K562 (cell line): ENCODE results near the gene ZNF787. TPM values are rescaled to one million over a fixed set of nuclear protein-coding genes. Genes with fewer than 3 reads are reported as not detected.

Experiments
- ARID2 ChIP-seq: fragments of 450-650 bp; IDR thresholded peaks from 2 replicates; pipeline ENCODE4 v1.6.1; 2017; ENCODE audit warnings: antibody characterized with exemption, mild to moderate bottlenecking
- ATF2 ChIP-seq: sonication (generic); formaldehyde crosslinking; IDR thresholded peaks from 2 replicates; pipeline ENCODE4 v1.8.1; 2022; ENCODE audit warnings: missing genetic modification reagents
- BHLHE40 ChIP-seq: IDR thresholded peaks from 2 replicates; pipeline ENCODE4 v1.6.1; 2011; ENCODE audit warnings: low read length, improper control_type of control experiment
- COPS2 ChIP-seq: fragments of 450-650 bp; conservative IDR thresholded peaks from 2 replicates; pipeline ENCODE4 v1.6.1; 2016; ENCODE audit warnings: mild to moderate bottlenecking, moderate library complexity
- CREB1 ChIP-seq, 2 experiments: sonication (generic) in 1 of 2; formaldehyde crosslinking in 1 of 2; IDR thresholded peaks; 2 replicates each; pipeline versions ENCODE4 v1.6.1 to v1.8.0; 2012 to 2022; ENCODE audit warnings: inconsistent platforms in 1 of 2, mild to moderate bottlenecking in 1 of 2, missing genetic modification reagents in 1 of 2, moderate library complexity in 1 of 2
- CREBBP ChIP-seq: IDR thresholded peaks from one replicate; pipeline ENCODE4 v1.6.1; 2012; ENCODE audit warnings: low read depth, mild to moderate bottlenecking, control low read depth, inconsistent platforms, low read length
- NCOA6 ChIP-seq: fragments of 450-650 bp; IDR thresholded peaks from 2 replicates; pipeline ENCODE4 v1.6.1; 2017; ENCODE audit warnings: mild to moderate bottlenecking
- POLR2H ChIP-seq: IDR thresholded peaks from 2 replicates; pipeline ENCODE4 v1.6.1; 2016; ENCODE audit warnings: missing genetic modification characterization, low read depth, mild to moderate bottlenecking, control low read depth, missing compliant biosample characterization, moderate library complexity
- PPARD ChIP-seq: fragments of 250-450 bp; sonication (Bioruptor Pico); IDR thresholded peaks from 2 replicates; pipeline ENCODE4 v1.8.0; 2022; ENCODE audit warnings: inconsistent platforms, mild to moderate bottlenecking, moderate library complexity
- PRMT5 ChIP-seq: sonication (generic); formaldehyde crosslinking; IDR thresholded peaks from 2 replicates; pipeline ENCODE4 v1.5.0; 2020; ENCODE audit warnings: missing genetic modification reagents
- PRPF4 ChIP-seq: fragments of 200-400 bp; formaldehyde crosslinking; IDR thresholded peaks from one replicate; pipeline ENCODE4 v1.6.1; 2017; ENCODE audit warnings: low read length, low read depth, mild to moderate bottlenecking; ENCODE audit not compliant: insufficient read depth, poor library complexity, severe bottlenecking
- RAD21 ChIP-seq, 2 experiments: fragments of 250-450 bp in 1 of 2; fragments of 450-650 bp in 1 of 2; sonication (Bioruptor Pico) in 1 of 2; formaldehyde crosslinking in 1 of 2; IDR thresholded peaks in 1 of 2; conservative IDR thresholded peaks in 1 of 2; 2 replicates each; pipeline versions ENCODE4 v1.4.0 to v1.8.0; 2020 to 2022; ENCODE audit warnings: mild to moderate bottlenecking in 2 of 2, moderate library complexity in 1 of 2
- RBM22 ChIP-seq: fragments of 200-400 bp; formaldehyde crosslinking; IDR thresholded peaks from 2 replicates; pipeline ENCODE4 v1.6.1; 2018; ENCODE audit warnings: low read length, low read depth; ENCODE audit not compliant: poor library complexity, severe bottlenecking
- RBM34 ChIP-seq: fragments of 200-400 bp; formaldehyde crosslinking; IDR thresholded peaks from 2 replicates; pipeline ENCODE4 v1.6.1; 2018; ENCODE audit warnings: low read length, borderline replicate concordance; ENCODE audit not compliant: insufficient read depth
- SFPQ ChIP-seq: fragments of 200-400 bp; formaldehyde crosslinking; IDR thresholded peaks from 2 replicates; pipeline ENCODE4 v1.6.1; 2017; ENCODE audit warnings: mild to moderate bottlenecking, low read depth, low read length, moderate library complexity
- SRSF9 ChIP-seq: fragments of 200-400 bp; formaldehyde crosslinking; IDR thresholded peaks from 2 replicates; pipeline ENCODE4 v1.6.1; 2017; ENCODE audit warnings: low read depth, low read length, borderline replicate concordance
- ZNF586 ChIP-seq: fragments of 450-650 bp; formaldehyde crosslinking; conservative IDR thresholded peaks from 2 replicates; pipeline ENCODE4 v1.4.0; 2020; ENCODE audit warnings: mild to moderate bottlenecking, moderate library complexity
- polyA plus RNA-seq, 8 experiments: library from polyadenylated mRNA; depleted of rRNA in 4 of 8; stranded (reverse) in 5 of 8; unstranded in 3 of 8; fragments of >200 nt; fragmentation: Nextera tagmentation in 2 of 8; fragmentation: Illumina TruSeq in 1 of 8; extraction: Ambion mirVana in 2 of 8; extraction: Trizol in 1 of 8; gene quantifications; 2 replicates each; pipeline versions ENCODE4 v1.2.1 to v1.2.3, GENCODE V29; 2011 to 2014; ENCODE audit warnings: inconsistent platforms in 1 of 8, missing spikeins in 1 of 8
- total RNA-seq, 7 experiments: library from RNA; depleted of rRNA in 6 of 7; stranded (reverse); fragments of >200 nt in 6 of 7; fragmentation: Illumina TruSeq in 2 of 7; extraction: Trizol in 2 of 7; gene quantifications; 2 replicates each; pipeline versions ENCODE4 v1.2.1 to v1.2.3, GENCODE V29; 2011 to 2021; ENCODE audit warnings: low replicate concordance in 1 of 7
- TF ChIP-seq, protein P1 (sequence below): fragments of 450-650 bp; IDR thresholded peaks from one replicate; pipeline ENCODE4 v1.6.1; 2018; ENCODE audit warnings: mild to moderate bottlenecking, moderate library complexity; ENCODE audit not compliant: partially characterized antibody
- TF ChIP-seq, protein P2 (sequence below): fragments of 450-650 bp; formaldehyde crosslinking; IDR thresholded peaks from 2 replicates; pipeline ENCODE4 v1.4.0; 2020; ENCODE audit warnings: mild to moderate bottlenecking

ZNF787 gene
- total and polyA plus RNA-seq, 9 of the 15 experiments (the other 6 are each of a cell fraction or from before 2014, with no cell fraction given): 0.45 to 77.6 (median 7.3) TPM

DNA sequence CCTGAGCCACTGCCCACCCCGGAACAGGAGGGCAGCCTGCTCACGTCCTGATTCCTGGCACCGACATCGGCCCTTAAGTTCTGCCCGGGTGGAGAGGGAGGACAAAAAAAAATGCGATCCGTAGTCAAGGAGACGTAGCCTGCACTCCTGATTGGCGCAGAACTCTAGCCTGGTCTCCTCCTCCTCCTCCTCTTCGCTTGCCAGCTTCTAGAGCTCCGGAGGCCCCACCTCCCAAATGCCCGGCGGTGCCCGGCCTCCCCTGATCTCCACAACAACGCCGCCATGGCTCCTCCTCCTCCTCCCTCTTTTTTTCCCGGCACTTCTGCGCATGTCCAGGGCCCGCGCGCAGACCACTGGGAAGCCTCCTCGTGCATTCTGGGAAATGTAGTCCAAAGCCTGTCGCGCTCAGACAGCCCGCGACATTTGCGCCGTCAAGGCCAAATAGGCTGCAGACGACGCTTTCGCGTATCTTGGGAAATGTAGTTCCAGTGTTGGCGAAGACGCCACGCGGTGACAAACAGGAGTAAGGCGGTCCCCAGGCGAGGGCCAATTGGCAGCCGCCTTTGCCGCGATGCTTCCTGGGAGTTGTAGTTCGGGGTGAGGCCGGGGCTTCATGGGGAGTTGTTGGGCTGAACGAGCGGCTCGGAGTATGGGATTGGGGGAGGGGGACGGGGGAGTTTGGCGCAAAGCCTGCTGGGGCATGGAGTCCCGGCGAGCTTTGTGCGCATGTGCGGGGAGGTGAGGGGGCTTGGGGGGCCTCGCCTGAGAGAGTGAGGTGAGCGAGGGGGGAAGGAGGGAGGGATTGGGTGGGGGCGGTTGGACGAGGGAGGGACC is 19.7 kb upstream of the ZNF787 start, which contains the start of gene ZNF444 (continued):
- TF ChIP-seq PRPF4: no peak
- TF ChIP-seq SFPQ: no peak
- TF ChIP-seq CREB1 (IDR thresholded peaks at IDR 0.05): peak; percentile 93
- TF ChIP-seq CREB1 (CRISPR knock-in tag; IDR thresholded peaks at IDR 0.05): peak; percentile 95
- TF ChIP-seq CREBBP: no peak
- no peak for TF ChIP-seq RAD21 (CRISPR knock-in tag; conservative IDR thresholded peaks at IDR 0.05 in 1 of 2, IDR thresholded peaks at IDR 0.05 in 1 of 2)
- no peak for TF ChIP-seq POLR2H
- TF ChIP-seq, protein P1, sequence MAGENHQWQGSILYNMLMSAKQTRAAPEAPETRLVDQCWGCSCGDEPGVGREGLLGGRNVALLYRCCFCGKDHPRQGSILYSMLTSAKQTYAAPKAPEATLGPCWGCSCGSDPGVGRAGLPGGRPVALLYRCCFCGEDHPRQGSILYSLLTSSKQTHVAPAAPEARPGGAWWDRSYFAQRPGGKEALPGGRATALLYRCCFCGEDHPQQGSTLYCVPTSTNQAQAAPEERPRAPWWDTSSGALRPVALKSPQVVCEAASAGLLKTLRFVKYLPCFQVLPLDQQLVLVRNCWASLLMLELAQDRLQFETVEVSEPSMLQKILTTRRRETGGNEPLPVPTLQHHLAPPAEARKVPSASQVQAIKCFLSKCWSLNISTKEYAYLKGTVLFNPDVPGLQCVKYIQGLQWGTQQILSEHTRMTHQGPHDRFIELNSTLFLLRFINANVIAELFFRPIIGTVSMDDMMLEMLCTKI: no peak
- no peak for TF ChIP-seq ATF2
- TF ChIP-seq PPARD: no peak
- no peak for TF ChIP-seq ZNF586 (CRISPR knock-in tag)
- TF ChIP-seq, protein P2, sequence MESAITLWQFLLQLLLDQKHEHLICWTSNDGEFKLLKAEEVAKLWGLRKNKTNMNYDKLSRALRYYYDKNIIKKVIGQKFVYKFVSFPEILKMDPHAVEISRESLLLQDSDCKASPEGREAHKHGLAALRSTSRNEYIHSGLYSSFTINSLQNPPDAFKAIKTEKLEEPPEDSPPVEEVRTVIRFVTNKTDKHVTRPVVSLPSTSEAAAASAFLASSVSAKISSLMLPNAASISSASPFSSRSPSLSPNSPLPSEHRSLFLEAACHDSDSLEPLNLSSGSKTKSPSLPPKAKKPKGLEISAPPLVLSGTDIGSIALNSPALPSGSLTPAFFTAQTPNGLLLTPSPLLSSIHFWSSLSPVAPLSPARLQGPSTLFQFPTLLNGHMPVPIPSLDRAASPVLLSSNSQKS (CRISPR knock-in tag): no peak
- no peak for TF ChIP-seq ARID2
- TF ChIP-seq PRMT5 (CRISPR knock-in tag): no peak
- TF ChIP-seq NCOA6: no peak
- no peak for TF ChIP-seq RBM22
- no peak; the same call in 1 of the 2 replicates for TF ChIP-seq BHLHE40
- no peak for TF ChIP-seq SRSF9
- TF ChIP-seq COPS2: no peak
- TF ChIP-seq RBM34: no peak
